ENCODE measurements around the gene MGAT3.

- no peak for TF ChIP-seq CTCF (IDR thresholded peaks at IDR 0.05)
- no peak for TF ChIP-seq REST (IDR thresholded peaks at IDR 0.05; ENCODE audit: insufficient read depth in 1 of 2, low read depth in 2 of 2, low read length in 1 of 2)
- no peak for TF ChIP-seq POLR2AphosphoS5 (IDR thresholded peaks at IDR 0.05; ENCODE audit: low read depth, low read length)
- no peak for TF ChIP-seq SIN3A (IDR thresholded peaks at IDR 0.05; ENCODE audit: borderline replicate concordance, insufficient read depth, low read depth, low read length)
- TF ChIP-seq TCF7L2 (IDR thresholded peaks at IDR 0.05; ENCODE audit: low read depth, low read length) = no peak
Observed at GRCh38 chr22:39417641-39418040, 39.2 kb upstream of the MGAT3 start.
